Central memory CD4-positive, alpha-beta T cell (primary cell): Measurements from ENCODE around the gene PJA2.

Source experiments
- DNase-seq: peaks from one replicate; pipeline ENCODE4 v3.0.0; 2022

PJA2 gene

GRCh38 chr5:109349388-109349787 is 60.4 kb downstream of the PJA2 start:
- DNase-seq = no peak

DNA sequence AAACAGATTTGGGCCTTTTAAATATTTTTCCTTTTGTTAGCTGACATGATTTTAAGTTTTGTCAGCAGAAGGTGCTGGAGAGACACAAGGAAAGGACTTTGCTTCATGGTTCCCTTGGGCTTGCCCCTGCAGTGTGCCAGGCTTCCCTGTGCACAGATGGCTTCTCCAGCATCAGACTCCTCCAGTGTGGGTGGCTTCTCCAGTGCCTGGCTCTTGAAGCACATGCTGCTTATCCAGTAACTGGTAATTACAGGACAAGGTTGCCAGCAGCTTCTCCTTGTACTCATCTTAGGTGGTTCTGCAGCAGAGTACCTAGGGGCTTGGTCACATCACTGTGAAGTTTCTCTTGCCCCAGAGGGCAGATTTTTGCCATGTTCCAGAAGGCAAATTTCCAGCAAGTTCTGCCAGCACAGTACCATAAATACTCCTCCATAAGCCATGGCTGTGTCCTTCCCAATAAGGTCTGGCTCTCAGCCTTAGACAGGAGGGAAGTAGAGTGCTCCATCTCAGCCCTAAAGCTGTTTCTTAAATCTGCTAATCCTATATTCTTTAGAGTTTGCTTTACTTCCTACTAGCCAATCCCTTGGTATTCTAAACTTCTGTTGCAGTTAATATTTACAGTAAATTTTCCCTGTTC is 62.4 kb downstream of the PJA2 start:
- no peak for DNase-seq

- DNase-seq = no peak
These were observed 64.1 kb downstream of the PJA2 start for GRCh38 chr5:109345699-109346098.

GRCh38 chr5:109340351-109340750 is 69.4 kb downstream of the PJA2 start:
- DNase-seq = no peak

GRCh38 chr5:109335114-109335513 is 74.7 kb downstream of the PJA2 start:
- no peak for DNase-seq

DNA sequence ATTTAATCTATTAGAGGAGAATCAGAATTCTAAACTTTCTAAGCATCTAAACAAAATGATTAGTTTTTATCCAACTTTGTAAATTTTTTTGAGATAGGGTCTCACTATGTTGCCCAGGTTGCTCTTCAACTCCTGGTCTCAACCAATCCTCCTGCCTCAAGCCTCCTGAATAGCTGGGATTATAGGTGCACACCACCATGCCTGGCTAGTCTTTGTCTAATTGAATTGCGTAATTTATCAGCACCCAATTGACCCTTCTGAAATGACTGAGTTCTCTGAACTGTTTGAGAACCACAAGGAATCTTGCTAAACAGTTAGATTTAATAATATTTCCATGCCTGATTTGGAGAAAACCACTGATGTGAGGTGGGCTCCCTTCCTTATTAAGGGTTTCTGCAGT is 75.7 kb downstream of the PJA2 start:
- DNase-seq = no peak

- DNase-seq = no peak
These were observed 80.2 kb downstream of the PJA2 start for GRCh38 chr5:109329333-109330237.

DNA sequence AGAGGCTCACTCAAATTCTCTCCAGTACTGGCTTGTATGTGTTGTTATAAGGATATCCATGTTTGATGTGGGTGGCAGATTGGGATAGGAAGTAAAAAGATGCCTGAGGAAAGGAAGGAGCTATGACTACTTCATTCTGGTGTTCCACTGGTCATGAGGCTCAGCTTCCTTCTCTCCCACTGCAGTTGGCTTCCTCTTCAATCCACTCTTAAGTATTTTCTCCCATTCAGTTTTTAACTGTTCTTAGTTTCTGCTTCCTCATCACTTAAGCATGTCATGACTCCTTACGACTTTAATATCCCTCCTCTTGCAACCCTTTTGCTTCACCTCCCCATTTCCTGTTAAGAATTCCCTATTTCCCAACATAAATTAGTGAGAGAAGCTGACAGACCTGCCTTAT is 81.1 kb downstream of the PJA2 start:
- DNase-seq = no peak

DNA sequence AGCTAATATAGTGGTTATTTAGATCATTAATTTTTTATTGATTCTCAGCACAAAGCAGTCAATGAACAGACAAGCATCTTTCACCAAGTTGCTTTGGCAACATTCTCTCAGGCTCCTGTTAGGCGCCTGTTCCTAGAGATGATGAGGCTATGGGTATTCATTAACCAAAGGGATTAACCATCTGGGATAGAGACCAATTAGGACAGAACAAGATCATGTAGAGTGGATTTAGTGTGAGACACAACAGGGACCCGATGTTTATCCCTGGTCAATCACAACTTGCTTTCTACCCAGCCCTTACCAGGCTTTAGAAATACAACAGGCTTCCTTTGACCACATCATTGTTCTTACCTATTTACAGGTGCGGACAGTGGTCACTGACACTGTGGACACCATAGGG is 82.2 kb downstream of the PJA2 start:
- no peak for DNase-seq

DNA sequence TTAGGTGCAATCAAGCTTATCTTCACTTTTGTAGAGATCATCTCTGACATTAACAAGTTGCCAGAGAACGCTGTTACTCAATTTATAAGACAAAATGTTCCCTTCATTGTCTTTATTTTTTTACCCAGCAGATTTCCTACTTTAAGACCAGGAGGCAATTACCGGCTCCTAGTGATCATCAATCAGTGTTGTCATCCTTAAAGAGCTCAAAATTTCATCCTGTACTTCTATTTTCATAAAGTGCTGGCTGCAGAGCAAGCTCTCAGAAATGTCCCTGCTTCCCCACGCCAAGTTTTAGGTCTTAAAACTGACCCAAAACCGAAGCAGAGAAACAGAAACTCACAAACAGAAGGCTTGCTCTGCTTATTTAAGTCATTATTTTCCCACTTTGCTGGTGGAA is 82.9 kb downstream of the PJA2 start:
- DNase-seq = no peak

GRCh38 chr5:109325456-109325855 is 84.3 kb downstream of the PJA2 start:
- DNase-seq = no peak

- no peak for DNase-seq
These were observed 84.8 kb downstream of the PJA2 start for GRCh38 chr5:109324931-109325330.

DNA sequence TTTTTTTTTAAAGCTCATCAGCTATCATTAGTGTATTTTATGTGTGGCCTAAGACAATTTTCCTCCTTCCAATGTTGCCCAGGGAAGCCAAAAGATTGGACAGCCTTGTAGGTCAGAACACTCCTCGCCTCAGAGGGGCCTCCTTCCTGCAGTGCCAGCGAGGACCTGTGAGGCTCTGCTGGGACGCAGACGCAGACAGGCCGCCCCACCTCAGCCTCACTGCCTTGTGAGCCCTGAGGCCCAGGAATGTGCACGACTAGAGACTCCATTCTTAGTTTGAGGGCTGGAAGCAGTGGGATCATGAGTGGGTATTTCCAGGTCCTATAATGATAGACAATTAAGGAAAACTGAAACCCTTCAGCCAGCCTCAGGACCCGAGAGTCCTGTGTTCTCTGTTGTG is 85.4 kb downstream of the PJA2 start:
- DNase-seq = no peak

GRCh38 chr5:109322694-109323093 is 87.1 kb downstream of the PJA2 start:
- DNase-seq = no peak

DNA sequence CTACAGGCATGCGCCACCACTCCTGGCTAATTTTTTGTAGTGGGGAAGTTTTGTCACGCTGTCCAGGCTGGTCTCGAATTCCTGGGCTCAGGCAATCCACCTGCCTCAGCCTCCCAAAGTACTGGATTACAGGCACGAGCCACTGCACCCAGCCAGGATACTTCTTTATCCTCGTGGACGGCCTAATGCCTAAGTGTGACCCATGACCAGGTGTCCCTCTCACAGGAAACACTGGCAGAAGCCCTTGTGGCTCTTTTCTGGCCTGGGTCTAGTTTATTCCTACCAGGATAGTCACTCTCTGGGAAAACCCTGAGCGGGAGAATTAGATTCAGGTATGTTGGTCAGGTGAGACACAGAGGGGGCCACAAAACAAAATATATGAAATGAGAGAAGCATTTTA is 90.4 kb downstream of the PJA2 start:
- DNase-seq = no peak

DNA sequence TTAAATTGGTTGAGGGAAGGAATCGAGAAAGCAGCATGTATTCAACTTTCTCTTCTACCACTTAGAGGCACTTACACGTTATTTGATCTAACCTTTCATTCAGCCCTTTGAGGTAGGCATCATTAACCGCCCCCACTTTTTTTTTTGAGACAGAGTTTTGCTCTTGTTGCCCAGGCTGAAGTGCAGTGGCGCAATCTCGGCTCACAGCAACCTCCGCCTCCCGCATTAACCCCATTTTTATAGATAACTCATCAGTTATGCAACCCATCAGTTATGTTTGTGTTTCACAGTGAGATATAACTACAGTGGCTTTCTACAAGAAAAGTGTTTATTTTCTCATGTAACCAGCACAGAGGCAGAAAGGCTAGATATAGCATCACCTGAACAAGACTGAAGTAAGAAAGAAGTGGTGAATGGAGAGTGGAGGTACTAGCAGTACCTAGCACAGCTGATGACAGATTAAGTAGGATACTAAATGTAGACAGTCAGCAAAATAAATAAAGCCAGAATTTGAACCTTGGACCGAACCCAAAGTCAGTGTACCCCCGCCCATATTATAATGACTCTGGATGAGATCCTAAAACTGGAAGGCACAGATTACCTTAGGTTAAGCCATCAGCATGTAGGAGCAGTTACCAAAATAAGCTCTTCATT is 91.2 kb downstream of the PJA2 start:
- no peak for DNase-seq

- no peak for DNase-seq
These were observed 93.1 kb downstream of the PJA2 start for GRCh38 chr5:109316634-109317033.

- no peak for DNase-seq
These were observed 94.5 kb downstream of the PJA2 start for GRCh38 chr5:109315245-109315644.

DNA sequence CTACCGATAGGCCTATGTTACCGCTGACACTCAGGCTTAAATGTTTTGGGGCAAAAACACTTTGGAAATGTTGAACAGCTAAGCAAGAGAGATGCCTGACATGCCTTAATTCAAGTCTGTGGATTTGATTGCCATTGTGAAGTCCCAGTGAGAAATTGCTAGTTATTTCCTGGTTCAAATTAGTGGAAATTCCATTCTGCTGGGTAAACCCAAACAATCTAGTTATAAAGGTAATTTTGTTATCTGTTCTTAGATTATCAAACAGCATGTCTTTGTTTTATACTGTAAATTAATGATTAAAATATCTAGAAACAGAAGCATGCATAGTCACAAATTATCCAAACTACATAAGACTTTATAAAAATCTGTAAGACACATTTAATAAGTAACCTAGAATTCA is 96.6 kb downstream of the PJA2 start:
- no peak for DNase-seq

- DNase-seq = no peak
These were observed 97.1 kb downstream of the PJA2 start for GRCh38 chr5:109312695-109313094.

DNA sequence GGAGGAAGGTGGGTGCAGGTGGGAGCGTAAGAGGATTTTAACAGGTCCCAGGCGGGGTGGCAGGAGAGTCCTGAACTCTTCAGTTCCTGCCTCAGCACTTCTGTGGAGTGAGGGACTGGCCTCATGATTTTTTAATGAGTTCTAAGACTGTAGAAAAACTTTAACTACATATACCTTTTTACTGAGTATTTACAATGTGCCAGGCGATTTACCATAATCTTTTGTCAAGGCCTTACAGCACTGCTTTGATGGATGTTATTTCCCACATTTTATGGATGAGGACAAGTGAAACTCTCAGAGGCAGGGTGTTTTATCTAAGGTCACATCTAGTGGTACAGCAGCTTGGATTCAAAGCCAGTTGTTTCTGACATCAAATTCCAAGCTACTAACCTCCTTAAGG is 99.5 kb downstream of the PJA2 start:
- DNase-seq = no peak

DNA sequence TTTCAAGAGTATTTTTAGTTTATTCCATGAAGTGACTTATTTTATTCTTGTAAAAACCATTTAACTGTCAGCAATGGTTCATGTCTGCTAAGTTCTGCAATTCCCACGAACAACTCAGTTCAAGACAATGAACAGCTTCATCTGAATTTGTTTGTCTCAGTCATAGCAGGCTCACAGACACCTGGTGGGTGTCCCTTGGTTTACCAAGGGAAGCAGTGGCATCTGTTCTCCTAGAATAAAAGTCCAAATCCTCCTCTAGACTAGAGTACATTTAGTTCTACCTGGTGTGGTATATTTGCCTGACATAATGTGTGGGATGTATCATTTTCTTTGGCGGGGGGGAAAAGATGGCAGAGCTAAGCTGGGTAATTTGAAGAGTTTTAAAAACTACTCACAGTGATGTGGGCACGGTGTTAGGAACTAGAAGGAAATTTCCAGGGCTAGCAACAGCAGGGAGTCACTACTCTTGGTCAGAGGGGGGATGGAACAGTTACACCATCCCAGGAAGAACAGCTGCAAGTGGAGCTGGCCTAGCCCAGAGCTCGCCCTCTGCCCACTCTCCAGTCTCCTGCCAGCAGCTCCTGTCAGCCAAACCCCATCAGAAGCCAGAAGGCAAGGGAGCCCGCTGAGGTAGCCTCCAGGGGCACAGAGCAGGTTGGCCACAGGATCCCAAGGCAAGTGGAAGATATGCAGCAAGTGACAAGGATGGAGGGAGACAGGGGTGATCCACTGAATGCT is 100.3 kb downstream of the PJA2 start:
- no peak for DNase-seq

DNA sequence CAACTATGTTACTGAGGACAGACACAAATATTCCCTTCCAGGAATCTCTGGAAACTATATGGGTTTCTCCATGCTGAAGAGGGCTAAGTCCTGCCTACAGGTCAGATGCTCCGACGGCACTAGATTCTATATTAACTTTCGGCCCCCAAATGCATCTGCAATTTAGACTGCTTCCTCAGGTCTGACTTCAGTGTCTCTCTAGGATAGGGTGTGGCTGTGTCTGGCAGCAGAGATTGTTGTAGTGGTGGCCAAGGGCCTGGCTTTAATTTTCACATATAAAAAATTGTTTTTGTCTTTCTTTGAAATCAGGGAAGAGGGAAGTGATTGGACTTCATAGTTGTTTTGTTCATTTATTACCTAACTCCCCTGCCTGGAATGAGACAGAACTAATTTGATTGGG is 101.8 kb downstream of the PJA2 start:
- DNase-seq = no peak
